HG03095 (cell line): ENCODE data around the gene SYNGR3.
"Not testable (repeated sequence)": the region's sequence is repeated elsewhere in the genome, so short reads cannot be mapped to it uniquely, and the experiment has no call there.

Experiments
- ATAC-seq: cut with Tn5 transposase; IDR thresholded peaks from one replicate; pipeline ENCODE4 v1.9.1; 2021; ENCODE audit warnings: moderate library complexity; ENCODE audit not compliant: unreplicated experiment

The SYNGR3 gene

GRCh38 chr16:2027024-2028010 lies 37.5 kb downstream of the SYNGR3 start:
- no peak for ATAC-seq

- ATAC-seq, result no peak
Observed at GRCh38 chr16:2028146-2028545, 38.4 kb downstream of the SYNGR3 start.

DNA sequence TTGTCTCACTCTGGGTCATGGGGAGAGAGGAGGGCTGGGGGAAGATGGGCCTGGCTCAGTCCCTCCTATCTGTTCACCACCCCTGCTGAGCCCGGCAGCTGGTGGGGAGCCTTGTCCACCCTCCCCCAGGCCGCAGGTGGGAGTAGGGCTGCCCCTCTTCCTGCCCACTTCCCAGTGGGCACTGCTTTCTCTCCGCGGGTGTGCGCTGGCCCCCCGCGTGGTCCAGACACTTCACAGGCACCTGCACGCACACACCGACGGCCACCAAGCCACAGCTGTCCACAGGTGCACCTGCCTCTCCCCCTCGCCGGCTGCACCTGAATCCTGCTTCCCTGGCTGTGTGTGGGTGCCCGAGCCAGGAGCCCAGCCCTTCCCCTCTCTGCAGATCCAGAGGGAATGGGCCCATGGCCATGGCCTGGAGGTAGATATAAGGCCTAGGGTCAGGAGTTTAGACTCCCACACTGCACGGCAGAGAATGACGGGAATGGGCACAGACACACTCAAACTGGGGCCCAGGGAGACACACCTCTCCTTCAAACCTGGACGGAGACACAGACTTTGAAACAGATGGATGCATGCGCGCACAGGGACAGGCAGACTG lies 39.0 kb downstream of the SYNGR3 start:
- ATAC-seq, result no peak

GRCh38 chr16:2029350-2029749 lies 39.6 kb downstream of the SYNGR3 start:
- no peak for ATAC-seq

DNA sequence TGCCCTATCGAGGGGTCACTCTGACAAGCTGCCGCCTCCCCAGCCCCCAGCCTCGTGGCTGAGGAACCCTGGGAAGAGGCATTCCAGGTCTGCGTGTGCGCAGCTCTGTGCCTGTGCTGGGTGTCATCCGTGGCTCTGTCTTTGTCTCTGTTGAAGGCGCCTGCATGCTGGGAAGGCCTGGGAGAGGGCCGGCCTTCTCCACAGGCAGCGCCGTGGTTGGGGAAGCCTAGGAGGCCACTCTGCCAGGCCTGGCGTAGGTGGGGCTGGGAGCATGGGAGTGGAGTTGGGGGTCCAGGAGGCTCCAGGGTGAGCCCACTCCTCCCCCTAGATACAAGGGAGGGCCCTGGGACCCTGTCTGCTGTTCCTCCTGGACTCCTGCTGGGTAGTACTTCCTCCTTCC lies 40.3 kb downstream of the SYNGR3 start:
- no peak for ATAC-seq

DNA sequence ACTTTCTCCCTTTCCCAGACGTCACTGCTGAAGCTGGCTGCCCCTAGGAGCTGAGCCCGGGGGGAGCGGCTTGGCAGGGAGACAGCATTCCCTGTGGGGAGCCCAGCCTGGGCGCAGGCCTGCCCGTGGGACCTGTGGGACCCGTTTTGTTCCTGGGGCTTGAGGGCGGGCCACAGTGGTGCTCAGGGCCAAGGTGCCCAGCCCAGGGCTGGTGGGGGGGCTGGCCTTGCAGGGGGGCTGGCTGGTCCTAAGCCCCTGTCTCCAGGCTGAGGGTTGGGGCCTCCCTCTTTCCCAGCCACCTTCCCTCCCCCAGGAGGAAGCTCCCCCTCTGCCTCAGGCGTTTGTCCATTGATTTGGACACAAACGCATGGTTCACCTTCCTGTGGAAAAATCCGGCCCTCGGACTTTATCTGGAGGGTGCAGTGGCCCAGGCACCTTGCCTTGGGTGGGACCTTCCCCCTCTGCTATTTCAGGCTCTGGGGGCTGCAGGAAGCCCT lies 41.4 kb downstream of the SYNGR3 start:
- no peak for ATAC-seq

DNA sequence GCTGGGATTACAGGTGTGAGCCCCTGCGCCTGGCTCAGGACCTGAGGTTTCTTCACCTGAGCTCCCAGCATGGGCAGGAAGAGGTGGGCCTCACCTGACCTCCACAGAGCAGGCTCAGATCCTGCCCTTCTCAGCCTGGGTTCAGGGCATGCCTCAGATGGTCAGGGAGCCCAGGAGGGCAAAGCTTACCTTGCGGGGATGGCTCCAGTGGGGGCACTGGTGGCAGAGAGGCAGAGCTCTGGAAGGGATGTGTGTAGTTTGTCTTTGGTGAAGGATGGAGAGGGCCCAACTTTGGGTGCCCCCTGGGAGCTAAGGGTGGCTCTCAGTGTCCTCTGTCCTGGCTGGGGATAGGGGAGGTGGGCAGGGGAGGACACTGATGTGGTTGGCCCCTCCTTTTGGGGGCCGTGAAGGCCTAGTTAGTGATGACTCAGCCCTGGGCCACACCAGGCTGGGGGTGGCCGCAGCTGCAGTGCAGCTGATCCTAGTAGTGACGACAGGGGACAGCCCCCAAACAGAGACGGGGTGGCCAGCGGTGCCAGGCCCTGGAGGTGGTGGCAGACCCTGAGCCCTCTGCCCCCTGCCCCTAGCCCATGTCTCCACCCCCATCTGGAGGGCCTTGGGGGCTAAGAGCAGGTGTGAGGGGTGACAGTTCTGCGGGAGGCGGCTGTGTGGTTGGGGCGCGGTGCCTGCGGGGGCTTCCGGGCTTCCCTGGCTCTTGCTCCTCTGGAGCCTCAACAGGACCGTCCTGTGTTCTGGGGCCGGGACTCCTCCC lies 42.7 kb downstream of the SYNGR3 start:
- ATAC-seq, result no peak

DNA sequence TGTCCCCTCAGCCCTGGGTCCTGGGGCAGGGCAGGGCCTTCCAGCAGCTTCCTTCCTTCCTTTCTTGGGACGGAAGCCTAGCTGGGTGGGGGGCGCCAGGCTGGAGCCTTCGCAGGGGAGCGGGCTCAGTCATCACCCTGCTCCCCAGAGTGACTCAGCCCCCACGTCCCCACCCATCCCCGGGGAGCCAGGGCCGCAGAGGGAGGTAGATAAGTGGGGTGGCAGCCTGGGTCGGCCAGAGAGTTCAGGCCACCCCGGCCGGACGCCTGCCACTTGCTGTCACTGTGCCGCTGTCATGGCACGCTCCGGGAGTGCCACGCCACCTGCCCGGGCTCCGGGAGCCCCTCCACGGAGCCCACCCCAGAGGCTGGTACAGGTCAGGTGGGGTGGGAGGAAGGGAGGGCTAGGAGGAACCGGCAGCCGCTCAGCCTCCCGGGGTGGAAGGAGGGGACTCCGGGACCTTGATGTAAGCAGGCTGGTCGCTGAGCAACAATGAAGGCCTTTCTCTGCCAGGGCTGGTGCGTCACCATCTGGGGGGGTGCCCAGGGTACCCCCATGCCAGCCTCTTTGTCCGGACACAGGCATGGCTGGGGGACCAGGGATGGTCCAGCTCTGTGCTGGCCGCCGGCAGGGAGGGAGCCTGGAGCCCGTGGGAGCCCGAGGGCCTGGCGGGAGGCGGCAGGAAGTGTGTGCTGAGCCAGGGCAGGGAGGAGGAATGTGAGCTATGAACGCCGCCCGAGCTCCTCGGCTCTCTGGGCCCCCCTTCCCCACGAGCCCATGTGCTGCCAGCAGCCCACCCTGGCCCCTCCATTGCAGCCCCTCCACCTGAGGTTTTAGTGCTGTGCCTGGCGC lies 43.5 kb downstream of the SYNGR3 start:
- no peak for ATAC-seq

- ATAC-seq, result not testable (repeated sequence)
Observed at GRCh38 chr16:2033909-2034695, 44.3 kb downstream of the SYNGR3 start.

DNA sequence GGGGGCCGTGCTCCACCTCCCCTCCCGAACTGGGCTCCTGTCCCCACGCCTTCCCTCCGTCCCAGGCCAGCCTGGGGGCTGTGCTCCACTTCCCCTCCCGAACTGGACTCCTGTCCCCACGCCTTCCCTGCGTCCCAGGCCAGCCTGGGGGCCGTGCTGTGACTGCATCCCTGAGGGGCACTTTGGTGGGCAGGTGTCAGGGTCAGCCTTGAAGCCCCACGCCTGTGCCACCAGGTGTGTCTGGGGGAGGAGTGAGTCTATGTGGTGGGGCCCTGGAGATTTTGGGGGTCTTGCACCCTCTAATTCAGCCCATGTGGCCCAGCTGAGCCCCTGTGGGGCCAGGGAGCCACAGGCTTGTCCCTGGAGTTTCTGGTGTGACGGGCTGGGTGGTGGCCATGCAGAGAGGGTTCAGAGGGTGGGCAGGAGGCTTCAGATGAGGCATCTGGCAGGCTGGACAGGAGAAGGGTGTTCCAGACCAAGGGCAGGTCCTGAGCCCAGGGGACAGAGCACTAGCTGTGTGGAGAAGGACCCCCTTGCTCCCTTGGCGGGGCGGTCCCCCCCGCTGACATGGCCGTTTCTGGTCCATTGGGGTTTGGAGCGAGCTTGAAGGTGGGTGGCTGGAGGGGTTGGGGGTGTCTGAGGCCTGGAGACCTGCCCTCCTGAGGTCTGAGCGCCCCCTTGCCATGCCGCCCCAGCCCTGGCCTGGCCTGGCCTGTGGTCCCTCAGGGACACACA lies 45.1 kb downstream of the SYNGR3 start:
- no peak for ATAC-seq

DNA sequence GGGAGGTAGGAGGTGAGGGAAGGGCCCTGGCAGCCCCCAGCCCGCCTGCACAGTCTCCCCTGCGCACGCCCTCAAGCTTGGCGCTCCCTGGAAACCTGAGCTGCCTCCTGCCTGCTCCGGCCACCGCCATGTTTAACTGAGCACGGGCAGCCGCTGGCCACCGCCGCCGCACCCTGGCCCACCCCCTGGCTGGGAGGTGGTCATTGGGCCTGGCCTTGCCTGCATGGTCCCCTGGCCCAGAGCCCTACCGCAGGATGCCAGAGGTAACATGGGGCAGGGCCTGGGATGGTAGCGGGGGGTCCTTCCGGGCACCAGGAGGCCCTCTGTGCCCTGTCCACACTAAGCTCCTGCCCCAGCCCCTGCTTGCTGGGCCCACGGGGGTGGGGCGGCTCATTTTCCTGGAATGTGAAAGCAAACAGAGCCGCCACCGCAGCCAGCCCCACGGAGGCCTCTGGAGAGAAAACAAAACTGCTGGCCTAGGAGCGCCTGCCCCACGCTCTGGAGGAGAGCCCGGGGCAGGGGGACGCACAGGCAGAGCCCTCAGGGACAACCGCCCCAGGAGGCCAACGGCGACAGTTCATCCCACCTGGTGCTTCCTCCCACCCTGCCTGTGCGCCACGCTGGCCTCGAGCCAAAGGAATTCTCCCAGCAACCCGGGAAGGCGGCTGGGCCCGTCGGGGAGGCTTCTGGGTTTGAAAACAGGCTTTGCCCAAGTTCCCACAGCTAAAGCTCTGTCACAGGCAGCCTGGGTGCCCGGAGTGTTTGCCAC lies 45.8 kb downstream of the SYNGR3 start:
- no peak for ATAC-seq

- ATAC-seq, result no peak
Observed at GRCh38 chr16:2036200-2036966, 46.6 kb downstream of the SYNGR3 start.

DNA sequence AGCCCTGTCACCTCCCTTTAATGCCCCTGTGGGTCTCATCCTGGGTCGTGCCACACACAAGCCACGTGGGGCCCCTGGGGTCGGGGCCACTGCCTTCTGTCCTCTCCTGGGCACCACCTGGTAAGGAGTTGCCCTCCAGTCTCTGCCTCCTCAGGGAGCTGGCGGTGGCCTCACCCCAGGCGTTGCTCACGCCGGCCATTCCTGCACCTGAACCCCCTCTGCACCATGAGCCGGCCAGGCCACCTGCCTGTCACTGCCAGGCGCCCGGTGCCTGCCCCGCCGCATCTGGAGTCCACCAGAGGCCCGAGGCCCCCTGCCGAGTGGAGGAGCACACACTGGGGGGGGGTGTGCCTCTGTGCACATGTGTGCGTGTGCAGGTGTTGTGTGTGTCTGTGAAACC lies 47.3 kb downstream of the SYNGR3 start:
- ATAC-seq, result no peak

DNA sequence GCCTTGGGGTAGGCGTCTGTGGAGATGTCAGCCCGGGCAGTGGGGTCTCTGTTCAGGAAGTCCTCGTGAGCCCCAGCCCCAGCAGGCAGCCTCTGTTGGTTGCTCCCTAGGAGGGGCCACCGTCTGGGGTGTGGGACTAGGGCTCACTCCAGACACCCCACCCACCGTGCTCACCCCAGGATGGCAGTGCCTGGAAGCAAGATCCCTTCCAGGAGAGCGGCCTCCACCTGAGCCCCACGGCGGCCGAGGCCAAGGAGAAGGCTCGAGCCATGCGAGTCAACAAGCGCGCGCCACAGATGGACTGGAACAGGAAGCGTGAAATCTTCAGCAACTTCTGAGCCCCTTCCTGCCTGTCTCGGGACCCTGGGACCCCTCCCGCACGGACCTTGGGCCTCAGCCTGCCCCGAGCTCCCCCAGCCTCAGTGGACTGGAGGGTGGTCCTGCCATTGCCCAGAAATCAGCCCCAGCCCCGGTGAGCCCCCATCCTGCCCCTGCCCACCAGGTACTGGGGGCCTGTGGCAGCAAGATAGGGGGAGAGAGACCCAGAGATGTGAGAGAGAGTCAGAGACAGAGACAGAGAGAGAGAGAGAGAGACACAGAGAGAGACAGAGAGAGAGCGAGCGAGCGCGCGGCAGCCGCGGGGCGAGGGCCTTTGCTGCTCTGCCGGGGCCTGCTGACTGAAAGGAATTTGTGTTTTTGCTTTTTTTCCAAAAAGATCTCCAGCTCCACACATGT lies 48.0 kb downstream of the SYNGR3 start:
- no peak for ATAC-seq

- ATAC-seq, result no peak
Observed at GRCh38 chr16:2038382-2039231, 48.8 kb downstream of the SYNGR3 start.
